ENCODE measurements around the gene ETV2.
A peak's percentile ranks its signal among the peaks of the same experiment; 100 is the strongest.
"Not testable (repeated sequence)": the region's sequence is repeated elsewhere in the genome, so short reads cannot be mapped to it uniquely, and the experiment has no call there.

ETV2 gene

GRCh38 chr19:35641515-35642151 lies at the start of gene ETV2:
ETV2 (plus strand) TSS chr19:35641745; CDS start chr19:35642461, 716 bp downstream.
- DNase-seq = no peak
- intact Hi-C loops (cut with DNase I) = no loop called here

- DNase-seq = peak in 21 of 42 donors; percentile 7 to 53 (median 27)
- intact Hi-C loops (cut with DNase I) = no loop called here
Observed at GRCh38 chr19:35592226-35592625, 49.3 kb upstream of the ETV2 start.

GRCh38 chr19:35595026-35595425 lies 46.5 kb upstream of the ETV2 start:
- DNase-seq; intact Hi-C loops (cut with DNase I): not testable (repeated sequence)

- DNase-seq = no peak
- intact Hi-C loops (cut with DNase I) = no loop called here
Observed at GRCh38 chr19:35595928-35596327, 45.6 kb upstream of the ETV2 start.

- no peak for DNase-seq
- intact Hi-C loops (cut with DNase I) = no loop called here
Observed at GRCh38 chr19:35596366-35596999, 45.1 kb upstream of the ETV2 start.

GRCh38 chr19:35601971-35602370 lies 39.6 kb upstream of the ETV2 start:
- no peak for DNase-seq
- intact Hi-C loops (cut with DNase I) = no loop called here

- DNase-seq; intact Hi-C loops (cut with DNase I): not testable (repeated sequence)
Observed at GRCh38 chr19:35604436-35604835, 37.1 kb upstream of the ETV2 start.

- intact Hi-C loops (cut with DNase I) = not testable (repeated sequence)
Observed at GRCh38 chr19:35607170-35607569, 34.4 kb upstream of the ETV2 start.

GRCh38 chr19:35607661-35608060 lies 33.9 kb upstream of the ETV2 start:
- intact Hi-C loops (cut with DNase I) = no loop called here

More at GRCh38 chr19:35607170-35607569, 34.4 kb upstream of the ETV2 start:
- not testable (repeated sequence) for DNase-seq

GRCh38 chr19:35608251-35608650 lies 33.3 kb upstream of the ETV2 start:
- DNase-seq = no peak
- intact Hi-C loops (cut with DNase I) = no loop called here

More at GRCh38 chr19:35607661-35608060, 33.9 kb upstream of the ETV2 start:
- no peak for DNase-seq

- DNase-seq = no peak
- intact Hi-C loops (cut with DNase I) = no loop called here
Observed at GRCh38 chr19:35609851-35610353, 31.6 kb upstream of the ETV2 start.

- intact Hi-C loops (cut with DNase I) = loop anchor here (2.0 kb wide), 1 partner anchor 17 kb away; the partner anchor contains the start of gene RBM42
Observed at GRCh38 chr19:35612224-35612558, 29.4 kb upstream of the ETV2 start.

GRCh38 chr19:35612559-35613321 lies 28.8 kb upstream of the ETV2 start, which contains the start of gene HAUS5:
HAUS5 (plus strand) TSS chr19:35612735; CDS start chr19:35612795, 60 bp downstream.
- peak; percentile 87 to 97 (median 94) for DNase-seq
- intact Hi-C loops (cut with DNase I) = loop anchor here (2.0 kb wide), 1 partner anchor 16 kb away; the partner anchor contains the start of gene RBM42

More at GRCh38 chr19:35612224-35612558, 29.4 kb upstream of the ETV2 start:
- DNase-seq = no peak

- no peak for DNase-seq
- intact Hi-C loops (cut with DNase I) = loop anchor here (2.0 kb wide), 1 partner anchor 15 kb away; the partner anchor contains the start of gene RBM42
Observed at GRCh38 chr19:35613574-35613973, 28.0 kb upstream of the ETV2 start.

GRCh38 chr19:35615036-35615435 lies 26.5 kb upstream of the ETV2 start:
- intact Hi-C loops (cut with DNase I) = no loop called here
- DNase-seq = no peak

GRCh38 chr19:35618857-35619256 lies 22.7 kb upstream of the ETV2 start:
- no peak for DNase-seq
- intact Hi-C loops (cut with DNase I) = no loop called here

GRCh38 chr19:35619290-35619923 lies 22.1 kb upstream of the ETV2 start:
- no peak for DNase-seq
- intact Hi-C loops (cut with DNase I) = no loop called here

GRCh38 chr19:35620001-35620400 lies 21.5 kb upstream of the ETV2 start:
- intact Hi-C loops (cut with DNase I) = no loop called here
- DNase-seq = no peak

GRCh38 chr19:35621708-35622107 lies 19.8 kb upstream of the ETV2 start:
- no peak for DNase-seq
- intact Hi-C loops (cut with DNase I) = no loop called here
